ENCODE results near the gene CSTF1. TPM values are rescaled to one million over a fixed set of nuclear protein-coding genes. Genes with fewer than 3 reads are reported as not detected.

The CSTF1 gene
- total RNA-seq, 1 experiment from 2014 or later, result 76.4 TPM

- no peak for DNase-seq (ENCODE audit: low spot score)
- in situ Hi-C loops (cut with HindIII; ENCODE audit: low sequenced_read_pairs), result no loop called here
These were observed 50.2 kb downstream of the CSTF1 start for GRCh38 chr20:56442389-56443365.

- in situ Hi-C loops (cut with HindIII; ENCODE audit: low sequenced_read_pairs), result no loop called here
- no peak for DNase-seq (ENCODE audit: low spot score)
These were observed 51.5 kb downstream of the CSTF1 start for GRCh38 chr20:56443654-56444540.

GRCh38 chr20:56445130-56445529, 52.7 kb downstream of the CSTF1 start:
- DNase-seq (ENCODE audit: low spot score), result no peak
- in situ Hi-C loops (cut with HindIII; ENCODE audit: low sequenced_read_pairs), result no loop called here

GRCh38 chr20:56445540-56445939, 53.1 kb downstream of the CSTF1 start:
- DNase-seq (ENCODE audit: low spot score), result no peak
- in situ Hi-C loops (cut with HindIII; ENCODE audit: low sequenced_read_pairs), result no loop called here

- DNase-seq (ENCODE audit: low spot score), result no peak
- in situ Hi-C loops (cut with HindIII; ENCODE audit: low sequenced_read_pairs), result no loop called here
These were observed 54.8 kb downstream of the CSTF1 start for GRCh38 chr20:56447227-56447626.

- no peak for DNase-seq (ENCODE audit: low spot score)
- in situ Hi-C loops (cut with HindIII; ENCODE audit: low sequenced_read_pairs), result no loop called here
These were observed 57.0 kb downstream of the CSTF1 start for GRCh38 chr20:56449459-56449858.

GRCh38 chr20:56451056-56451765, 58.8 kb downstream of the CSTF1 start:
- in situ Hi-C loops (cut with HindIII; ENCODE audit: low sequenced_read_pairs), result no loop called here

GRCh38 chr20:56453352-56453751, 60.9 kb downstream of the CSTF1 start:
- in situ Hi-C loops (cut with HindIII; ENCODE audit: low sequenced_read_pairs), result no loop called here
- DNase-seq (ENCODE audit: low spot score), result no peak

More at GRCh38 chr20:56451056-56451765, 58.8 kb downstream of the CSTF1 start:
- no peak for DNase-seq (ENCODE audit: low spot score)

GRCh38 chr20:56454754-56455153, 62.3 kb downstream of the CSTF1 start:
- no peak for DNase-seq (ENCODE audit: low spot score)
- in situ Hi-C loops (cut with HindIII; ENCODE audit: low sequenced_read_pairs), result no loop called here

Other genes starting within 250 kb of the CSTF1 start
- not detected in 2 replicates for gene MC3R, start 143.9 kb upstream of the CSTF1 start, total RNA-seq (2014; rRNA removed; shearing (Covaris generic))
- gene FAM210B, start 33.7 kb upstream of the CSTF1 start, total RNA-seq (2014; rRNA removed; shearing (Covaris generic)), result 18.3 and 20.4 TPM in 2 replicates
- gene AURKA, start 430 bp upstream of the CSTF1 start, total RNA-seq (2014; rRNA removed; shearing (Covaris generic)), result 65.2 and 100 TPM in 2 replicates
- gene CASS4, start 19.6 kb downstream of the CSTF1 start, total RNA-seq (2014; rRNA removed; shearing (Covaris generic)), result 0.51 TPM in 1 of 2 replicates, not detected in the other
- gene RTF2, start 76.0 kb downstream of the CSTF1 start, total RNA-seq (2014; rRNA removed; shearing (Covaris generic)), result 69.3 and 82.8 TPM in 2 replicates
- gene FAM209A, start 132.1 kb downstream of the CSTF1 start, total RNA-seq (2014; rRNA removed; shearing (Covaris generic)), result not detected in 2 replicates
- not detected in 2 replicates for gene FAM209B, start 140.6 kb downstream of the CSTF1 start, total RNA-seq (2014; rRNA removed; shearing (Covaris generic))
- 0.12 and 0.27 TPM in 2 replicates for gene TFAP2C, start 236.7 kb downstream of the CSTF1 start, total RNA-seq (2014; rRNA removed; shearing (Covaris generic))

All from G401 (cell line).